ENCODE data around the gene CCDC82.

The CCDC82 gene

DNA sequence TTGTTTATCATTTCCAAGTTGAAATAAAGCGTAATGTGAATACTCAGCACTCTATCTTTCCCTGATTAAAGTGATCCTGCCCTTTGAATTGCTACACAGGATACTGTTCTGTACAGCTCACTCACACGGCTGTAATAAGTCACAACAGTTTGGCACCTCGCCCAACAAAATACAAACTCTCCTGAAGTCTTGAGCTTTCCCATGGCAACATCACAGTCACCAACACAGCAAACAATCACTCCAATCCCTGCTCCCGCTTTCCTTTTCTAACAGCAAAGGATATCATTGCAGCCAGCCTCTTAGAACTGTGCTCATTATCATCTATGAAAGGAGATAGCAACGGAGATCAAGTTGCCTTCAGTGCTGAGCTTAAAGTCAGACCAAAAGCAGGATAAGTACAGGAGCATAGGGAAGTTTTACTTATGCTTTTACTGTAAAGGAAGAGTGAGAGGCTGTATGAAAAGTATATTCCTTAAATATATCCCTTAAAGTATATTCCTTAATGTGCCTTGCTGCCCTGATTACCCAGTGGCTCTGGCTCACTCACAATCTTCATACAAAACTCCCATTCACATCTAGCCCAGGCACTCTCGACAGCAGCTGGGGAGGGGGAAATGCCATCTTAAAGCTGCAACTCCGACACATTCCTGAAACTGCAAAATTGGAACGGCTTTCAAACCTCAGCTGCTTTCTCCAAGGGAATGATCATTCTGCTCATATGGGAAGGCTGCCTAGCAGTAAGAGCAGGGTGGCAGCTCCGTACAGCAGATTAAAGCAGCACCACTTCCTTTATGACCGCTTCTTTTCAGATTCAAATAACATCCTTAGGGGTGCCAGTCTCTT is 82.6 kb downstream of the CCDC82 start:
- no peak for DNase-seq (ENCODE audit: low spot score)

DNA sequence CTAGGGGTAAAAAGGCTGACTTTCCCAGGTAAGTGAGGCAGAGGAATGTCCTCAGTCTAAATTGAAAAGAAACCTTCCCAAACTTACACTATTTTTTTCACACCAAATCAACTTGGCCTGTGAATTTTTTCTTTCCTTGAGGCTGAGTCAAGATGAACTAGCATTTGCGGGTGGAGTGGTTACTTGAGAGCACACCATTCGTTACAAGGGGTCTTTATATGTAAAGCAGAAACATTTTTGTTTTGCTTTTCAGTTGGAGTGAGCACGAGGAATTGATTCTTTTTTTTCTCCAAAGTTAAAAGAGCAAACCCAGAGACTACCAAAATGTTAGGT is 83.1 kb downstream of the CCDC82 start:
- DNase-seq (ENCODE audit: low spot score): no peak

DNA sequence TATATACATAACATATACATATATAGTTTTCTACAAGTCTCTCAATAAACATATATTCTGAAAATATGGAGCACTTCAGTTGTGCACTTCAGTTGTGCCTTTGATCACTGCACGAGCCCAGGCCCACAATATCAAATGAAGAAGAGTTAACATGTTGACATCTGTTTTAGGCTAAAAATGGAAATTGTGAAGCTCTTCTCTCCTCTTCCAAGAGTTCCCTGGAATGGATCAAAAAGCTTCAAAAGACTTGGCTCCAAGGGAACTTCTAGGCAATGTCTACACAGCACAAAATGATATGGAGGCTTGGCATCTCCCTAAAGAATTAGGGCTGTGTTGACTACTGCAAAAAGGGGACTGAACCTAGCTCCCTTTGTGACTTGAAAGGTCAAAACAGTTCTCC is 83.6 kb downstream of the CCDC82 start:
- DNase-seq (ENCODE audit: low spot score): no peak

DNA sequence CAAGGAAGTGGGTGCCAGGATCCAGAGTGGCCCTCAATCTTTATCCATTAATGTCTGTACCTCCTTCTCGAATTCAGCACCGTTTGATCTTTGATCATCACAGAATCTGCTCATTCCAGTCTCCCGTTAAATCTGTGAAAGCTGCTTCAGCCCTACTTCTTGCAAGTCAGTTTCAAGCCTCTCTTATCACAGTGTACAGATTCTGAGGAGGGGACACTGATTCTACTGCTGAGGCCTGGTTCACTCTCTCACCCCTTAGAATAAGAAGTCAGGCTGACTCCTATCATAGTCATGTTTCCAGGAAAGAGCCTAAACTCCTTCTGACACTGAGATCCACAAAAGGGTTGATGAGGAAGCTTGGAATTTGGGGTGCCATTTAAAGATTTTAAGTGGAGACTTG is 85.7 kb downstream of the CCDC82 start:
- no peak for DNase-seq (ENCODE audit: low spot score)

DNA sequence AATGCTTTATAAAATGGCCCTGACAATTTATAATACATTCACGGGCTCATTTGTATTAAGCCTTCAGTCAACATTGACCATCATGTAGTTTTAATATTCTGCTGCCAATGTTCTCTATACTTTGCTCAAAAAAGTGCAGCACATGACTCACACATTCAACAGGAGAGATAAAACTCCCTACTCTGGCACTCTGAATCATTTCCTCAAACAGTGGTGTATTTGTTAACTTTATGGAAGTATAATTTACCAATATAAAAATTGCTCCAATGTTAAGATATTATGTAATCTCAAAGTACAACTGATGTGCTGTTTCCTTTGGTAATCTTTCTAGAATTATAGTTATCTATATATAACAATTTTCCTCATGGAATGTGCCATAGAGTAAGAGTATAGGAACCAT is 86.6 kb downstream of the CCDC82 start:
- DNase-seq (ENCODE audit: low spot score): no peak

All from hematopoietic multipotent progenitor cell treated with erythropoietin and hydrocortisone succinate and interleukin-3 and kit ligand, for 15 days (in vitro differentiated cells).